Neural cell (in vitro differentiated cells): ENCODE results near the gene ASH1L.

ENCODE experiments used
- CTCF ChIP-seq: fragments of 450-650 bp; IDR thresholded peaks from 2 replicates; pipeline ENCODE4 v1.5.1; 2014; ENCODE audit warnings: antibody characterized with exemption, mild to moderate bottlenecking, moderate library complexity; ENCODE audit not compliant: poor library complexity, severe bottlenecking
- EP300 ChIP-seq: fragments of 450-650 bp; conservative IDR thresholded peaks from 2 replicates; pipeline ENCODE4 v1.6.1; 2014; ENCODE audit warnings: antibody characterized with exemption, mild to moderate bottlenecking, moderate library complexity; ENCODE audit not compliant: poor library complexity, severe bottlenecking
- EZH2 ChIP-seq: fragments of 200-600, 300-800 bp; shearing (Covaris generic), sonication (generic); IDR thresholded peaks from 2 replicates; pipeline ENCODE4 v1.6.1; 2014; ENCODE audit warnings: antibody characterized with exemption, low read length, borderline replicate concordance, mild to moderate bottlenecking; ENCODE audit not compliant: insufficient read depth, poor library complexity, severe bottlenecking
- MXI1 ChIP-seq: fragments of 450-650 bp; conservative IDR thresholded peaks from 2 replicates; pipeline ENCODE4 v1.6.1; 2014; ENCODE audit warnings: antibody characterized with exemption, mild to moderate bottlenecking; ENCODE audit not compliant: poor library complexity, severe bottlenecking
- POLR2AphosphoS5 ChIP-seq: IDR thresholded peaks from 2 replicates; pipeline ENCODE4 v1.6.1; 2012
- RAD21 ChIP-seq: fragments of 450-650 bp; conservative IDR thresholded peaks from 2 replicates; pipeline ENCODE4 v1.6.1; 2014; ENCODE audit warnings: antibody characterized with exemption, mild to moderate bottlenecking, moderate library complexity

GRCh38 chr1:155300024-155300423, 262.6 kb downstream of the ASH1L start:
- TF ChIP-seq CTCF (no peak), EZH2 (no peak), RAD21 (no peak), EP300 (no peak), POLR2AphosphoS5 (no peak), MXI1 (no peak)
